KMS-11 (cell line): ENCODE results near the gene NIM1K.

ENCODE experiments used
- H2AFZ ChIP-seq: fragments of 200-600 bp; sonication (generic); 2 replicates; pipeline ENCODE4 v1.6.1; 2016; ENCODE audit warnings: antibody characterized with exemption, mixed run types, low read depth
- H3K27ac ChIP-seq: fragments of 200-600 bp; sonication (generic); 2 replicates; pipeline ENCODE4 v1.6.1; 2016; ENCODE audit warnings: mild to moderate bottlenecking, mixed run types
- H3K27me3 ChIP-seq: fragments of 200-600 bp; sonication (generic); 2 replicates; pipeline ENCODE4 v1.6.1; 2017; ENCODE audit warnings: mild to moderate bottlenecking, low read depth, mixed run types, moderate library complexity; ENCODE audit not compliant: insufficient read depth
- H3K36me3 ChIP-seq: fragments of 200-600 bp; sonication (generic); 2 replicates; pipeline ENCODE4 v1.6.1; 2017; ENCODE audit warnings: mild to moderate bottlenecking, mixed run types; ENCODE audit not compliant: insufficient read depth
- H3K4me1 ChIP-seq: fragments of 200-600 bp; sonication (generic); 2 replicates; pipeline ENCODE4 v1.6.1; 2016; ENCODE audit warnings: mild to moderate bottlenecking, low read depth, mixed run types; ENCODE audit not compliant: poor library complexity, severe bottlenecking
- H3K4me2 ChIP-seq: fragments of 200-600 bp; sonication (generic); 2 replicates; pipeline ENCODE4 v1.7.0; 2016; ENCODE audit warnings: mild to moderate bottlenecking, mixed run types
- H3K4me3 ChIP-seq: fragments of 200-600 bp; sonication (generic); IDR thresholded peaks from 2 replicates; pipeline ENCODE4 v1.6.1; 2017; ENCODE audit warnings: low read depth, low read length, mixed read lengths; ENCODE audit not compliant: insufficient read depth
- H3K79me2 ChIP-seq: fragments of 200-600 bp; sonication (generic); 2 replicates; pipeline ENCODE4 v1.6.1; 2016; ENCODE audit warnings: low read depth, mixed run types; ENCODE audit not compliant: insufficient read depth
- H3K9ac ChIP-seq: fragments of 200-600 bp; sonication (generic); 2 replicates; pipeline ENCODE4 v1.6.1; 2016; ENCODE audit warnings: mild to moderate bottlenecking, mixed run types
- H4K20me1 ChIP-seq: fragments of 200-600 bp; sonication (generic); 2 replicates; pipeline ENCODE4 v1.6.1; 2016; ENCODE audit warnings: mild to moderate bottlenecking, mixed run types; ENCODE audit not compliant: insufficient read depth
- TF ChIP-seq, protein P1 (sequence below): fragments of 200-600 bp; sonication (generic); conservative IDR thresholded peaks from 2 replicates; pipeline ENCODE4 v1.6.1; 2017; ENCODE audit warnings: low read depth, mild to moderate bottlenecking, antibody characterized with exemption, low read length, moderate library complexity, mixed read lengths

Gene NIM1K

GRCh38 chr5:43270645-43271044 lies 78.6 kb downstream of the NIM1K start:
- H3K36me3 ChIP-seq, result no peaks in the 10 kb centered on the region
- no peaks in the 10 kb centered on the region for H3K79me2 ChIP-seq
- H3K27ac ChIP-seq, result no peak overlapping the region
- no peak overlapping the region for H3K4me3 ChIP-seq
- no peaks in the 10 kb centered on the region for H4K20me1 ChIP-seq
- no peak overlapping the region for H3K4me2 ChIP-seq
- TF ChIP-seq, protein P1, sequence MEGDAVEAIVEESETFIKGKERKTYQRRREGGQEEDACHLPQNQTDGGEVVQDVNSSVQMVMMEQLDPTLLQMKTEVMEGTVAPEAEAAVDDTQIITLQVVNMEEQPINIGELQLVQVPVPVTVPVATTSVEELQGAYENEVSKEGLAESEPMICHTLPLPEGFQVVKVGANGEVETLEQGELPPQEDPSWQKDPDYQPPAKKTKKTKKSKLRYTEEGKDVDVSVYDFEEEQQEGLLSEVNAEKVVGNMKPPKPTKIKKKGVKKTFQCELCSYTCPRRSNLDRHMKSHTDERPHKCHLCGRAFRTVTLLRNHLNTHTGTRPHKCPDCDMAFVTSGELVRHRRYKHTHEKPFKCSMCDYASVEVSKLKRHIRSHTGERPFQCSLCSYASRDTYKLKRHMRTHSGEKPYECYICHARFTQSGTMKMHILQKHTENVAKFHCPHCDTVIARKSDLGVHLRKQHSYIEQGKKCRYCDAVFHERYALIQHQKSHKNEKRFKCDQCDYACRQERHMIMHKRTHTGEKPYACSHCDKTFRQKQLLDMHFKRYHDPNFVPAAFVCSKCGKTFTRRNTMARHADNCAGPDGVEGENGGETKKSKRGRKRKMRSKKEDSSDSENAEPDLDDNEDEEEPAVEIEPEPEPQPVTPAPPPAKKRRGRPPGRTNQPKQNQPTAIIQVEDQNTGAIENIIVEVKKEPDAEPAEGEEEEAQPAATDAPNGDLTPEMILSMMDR, result no peak
- no peaks in the 10 kb centered on the region for H3K27me3 ChIP-seq
- no peak overlapping the region for H3K9ac ChIP-seq
- H3K4me1 ChIP-seq, result peaks cover 25% of the 10 kb centered on the region
- no peak overlapping the region for H2AFZ ChIP-seq

GRCh38 chr5:43273552-43273951 lies 81.5 kb downstream of the NIM1K start:
- no peaks in the 10 kb centered on the region for H3K36me3 ChIP-seq
- no peak overlapping the region for H3K4me2 ChIP-seq
- H3K9ac ChIP-seq, result no peak overlapping the region
- no peaks in the 10 kb centered on the region for H3K27me3 ChIP-seq
- H3K27ac ChIP-seq, result no peak overlapping the region
- no peaks in the 10 kb centered on the region for H3K79me2 ChIP-seq
- peaks cover 10% of the 10 kb centered on the region for H3K4me1 ChIP-seq
- no peak overlapping the region for H2AFZ ChIP-seq
- TF ChIP-seq, protein P1, result no peak
- H4K20me1 ChIP-seq, result no peaks in the 10 kb centered on the region
- no peak overlapping the region for H3K4me3 ChIP-seq

DNA sequence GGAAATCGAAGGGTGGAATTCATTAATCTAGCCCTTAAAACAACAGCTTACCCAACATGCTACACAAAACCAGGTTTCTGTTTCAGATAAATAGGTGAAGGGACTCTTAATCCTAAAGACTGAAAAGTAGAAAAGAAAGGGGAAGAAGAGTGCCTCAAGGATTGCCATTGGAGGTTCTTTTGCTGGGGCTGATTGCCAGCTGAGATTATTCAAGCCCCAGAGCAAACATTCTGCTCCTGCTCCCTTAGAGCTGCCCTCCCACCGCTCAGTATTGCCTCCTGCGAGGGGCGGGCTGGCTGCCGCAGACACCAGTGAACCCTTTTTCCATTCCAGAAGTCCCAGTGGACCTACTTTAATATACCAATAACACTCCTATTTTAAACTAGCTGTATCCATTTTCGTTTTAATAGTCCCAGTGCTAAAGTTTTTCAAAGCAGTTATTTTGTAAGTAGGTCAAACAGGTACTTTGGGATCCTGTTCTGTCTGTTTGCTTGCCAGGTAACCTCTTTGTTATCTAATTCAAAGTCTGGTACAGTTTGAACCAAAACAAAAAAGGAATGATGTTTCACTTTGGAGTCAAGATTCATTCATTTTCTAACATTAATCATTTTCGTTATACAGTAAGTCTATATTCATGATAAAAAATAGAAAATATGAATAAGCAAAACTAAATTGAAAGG lies 82.5 kb downstream of the NIM1K start:
- Histone ChIP-seq H4K20me1 (no peaks in the 10 kb centered on the region), H3K36me3 (no peaks in the 10 kb centered on the region), H3K4me3 (no peak overlapping the region), H2AFZ (no peak overlapping the region), H3K27ac (no peak overlapping the region), H3K9ac (no peak overlapping the region), H3K79me2 (no peaks in the 10 kb centered on the region), H3K27me3 (no peaks in the 10 kb centered on the region), H3K4me2 (no peak overlapping the region), H3K4me1 (peaks cover 6% of the 10 kb centered on the region)
- TF ChIP-seq, protein P1, result no peak

DNA sequence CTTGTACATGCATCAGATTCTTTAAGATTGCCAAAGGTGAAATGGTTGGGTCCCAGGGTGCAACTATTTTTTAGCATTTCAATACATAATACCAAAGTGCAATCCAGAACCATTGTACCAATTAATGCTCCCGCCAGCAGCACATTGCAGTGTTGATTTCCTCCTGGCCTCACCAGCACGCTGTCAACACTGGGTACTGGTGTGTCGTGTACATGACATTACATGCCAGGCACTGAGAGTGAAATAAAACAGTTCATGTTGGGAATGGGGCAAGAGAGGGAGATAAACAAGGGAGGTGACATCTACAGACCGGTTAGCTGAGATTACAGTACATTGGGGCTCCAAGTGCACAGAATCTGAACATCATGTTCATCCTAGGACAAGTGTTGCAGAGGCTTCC lies 83.4 kb downstream of the NIM1K start:
- Histone ChIP-seq H2AFZ (no peak overlapping the region), H3K79me2 (no peaks in the 10 kb centered on the region), H3K27me3 (no peaks in the 10 kb centered on the region), H3K4me3 (no peak overlapping the region), H3K4me1 (peaks cover 6% of the 10 kb centered on the region), H3K36me3 (no peaks in the 10 kb centered on the region), H3K4me2 (no peak overlapping the region), H3K27ac (no peak overlapping the region), H4K20me1 (no peaks in the 10 kb centered on the region), H3K9ac (no peak overlapping the region)
- TF ChIP-seq, protein P1, result no peak
